ENCODE measurements around the gene NAP1L3. TPM values are rescaled to one million over a fixed set of nuclear protein-coding genes. Genes with fewer than 3 reads are reported as not detected.

NAP1L3 gene
- total and polyA plus RNA-seq, 2 donors (not counting 1 experiment from before 2014, with no cell fraction given), result 0.10 to 0.17 TPM

DNA sequence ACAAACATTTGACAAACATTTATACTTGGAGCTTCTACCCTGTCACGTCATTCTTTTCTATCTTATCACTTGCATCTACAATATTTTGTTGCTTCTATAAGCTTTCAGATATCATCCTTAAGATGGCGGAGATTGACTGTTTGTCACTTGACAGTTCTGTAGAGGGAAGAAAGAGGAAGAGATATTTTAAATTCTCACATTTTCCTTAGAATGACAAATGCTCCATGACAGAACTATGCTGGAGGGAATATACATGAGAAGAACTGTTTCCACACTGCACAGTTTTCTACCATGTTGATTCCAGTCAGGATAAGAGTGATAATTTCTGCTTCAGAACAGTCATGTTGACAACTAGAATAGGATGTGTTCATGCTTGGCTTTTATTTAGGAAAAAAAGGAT is 30.3 kb upstream of the NAP1L3 start:
- no peaks in the 10 kb centered on the region for H3K4me1 ChIP-seq (ENCODE audit: control insufficient read depth in 2 of 2, insufficient read depth in 2 of 2, low read length in 2 of 2)
- no peak overlapping the region for H2AFZ ChIP-seq (ENCODE audit: insufficient read depth, low read depth, low read length, poor library complexity, severe bottlenecking)
- CTCF ChIA-PET, result no interaction called here
- Mint-ChIP-seq H3K4me1 (no peaks in the 10 kb centered on the region), H3K9me3 (ENCODE audit: insufficient read depth) (no peaks in the 10 kb centered on the region), H3K27ac (no peak overlapping the region), H3K4me3 (no peak overlapping the region), H3K27me3 (no peaks in the 10 kb centered on the region)
- no peaks in the 10 kb centered on the region for H3K9me3 ChIP-seq (ENCODE audit: control extremely low read depth in 1 of 3, control insufficient read depth in 2 of 3, insufficient read depth in 1 of 3, low read length in 2 of 3)
- H3K27ac ChIP-seq (ENCODE audit: low read length in 2 of 2), result no peak overlapping the region
- POLR2A ChIA-PET, result no interaction called here
- DNase-seq, result no peak
- no peaks in the 10 kb centered on the region for H4K20me1 ChIP-seq (ENCODE audit: control insufficient read depth, insufficient read depth, low read length, poor library complexity, severe bottlenecking)
- no CpG with 5 or more reads among the region's 2 CpGs for WGBS (ENCODE audit: insufficient coverage)
- no peak overlapping the region for H3K4me3 ChIP-seq (ENCODE audit: control extremely low read depth in 1 of 5, extremely low read depth in 1 of 5, insufficient read depth in 1 of 5, low read depth in 2 of 5, low read length in 4 of 5)
- no peaks in the 10 kb centered on the region for H3K79me2 ChIP-seq (ENCODE audit: control insufficient read depth, insufficient read depth, low read length)
- H3K36me3 ChIP-seq (replicated peaks in 1 of 2; ENCODE audit: control extremely low read depth in 1 of 2, control insufficient read depth in 1 of 2, extremely low read depth in 1 of 2, insufficient read depth in 2 of 2, low read length in 1 of 2), result no peaks in the 10 kb centered on the region
- no peaks in the 10 kb centered on the region for H3K27me3 ChIP-seq (replicated peaks in 1 of 4; ENCODE audit: control extremely low read depth in 1 of 4, control insufficient read depth in 3 of 4, insufficient read depth in 4 of 4, low read length in 3 of 4)
- H3K4me2 ChIP-seq (replicated peaks; ENCODE audit: low read depth, low read length, poor library complexity, severe bottlenecking), result no peak overlapping the region
- ATAC-seq (ENCODE audit: low read depth), result no peak
- intact Hi-C loops (cut with micrococcal nuclease), result no loop called here
- no peak overlapping the region for H3K9ac ChIP-seq (ENCODE audit: low read length)
- no peak for TF ChIP-seq EZH2 (IDR thresholded peaks at IDR 0.05; ENCODE audit: borderline replicate concordance, insufficient read depth, low read depth, low read length, poor library complexity, severe bottlenecking)
- TF ChIP-seq, protein P1, sequence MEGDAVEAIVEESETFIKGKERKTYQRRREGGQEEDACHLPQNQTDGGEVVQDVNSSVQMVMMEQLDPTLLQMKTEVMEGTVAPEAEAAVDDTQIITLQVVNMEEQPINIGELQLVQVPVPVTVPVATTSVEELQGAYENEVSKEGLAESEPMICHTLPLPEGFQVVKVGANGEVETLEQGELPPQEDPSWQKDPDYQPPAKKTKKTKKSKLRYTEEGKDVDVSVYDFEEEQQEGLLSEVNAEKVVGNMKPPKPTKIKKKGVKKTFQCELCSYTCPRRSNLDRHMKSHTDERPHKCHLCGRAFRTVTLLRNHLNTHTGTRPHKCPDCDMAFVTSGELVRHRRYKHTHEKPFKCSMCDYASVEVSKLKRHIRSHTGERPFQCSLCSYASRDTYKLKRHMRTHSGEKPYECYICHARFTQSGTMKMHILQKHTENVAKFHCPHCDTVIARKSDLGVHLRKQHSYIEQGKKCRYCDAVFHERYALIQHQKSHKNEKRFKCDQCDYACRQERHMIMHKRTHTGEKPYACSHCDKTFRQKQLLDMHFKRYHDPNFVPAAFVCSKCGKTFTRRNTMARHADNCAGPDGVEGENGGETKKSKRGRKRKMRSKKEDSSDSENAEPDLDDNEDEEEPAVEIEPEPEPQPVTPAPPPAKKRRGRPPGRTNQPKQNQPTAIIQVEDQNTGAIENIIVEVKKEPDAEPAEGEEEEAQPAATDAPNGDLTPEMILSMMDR (IDR thresholded peaks at IDR 0.05), result no peak

DNA sequence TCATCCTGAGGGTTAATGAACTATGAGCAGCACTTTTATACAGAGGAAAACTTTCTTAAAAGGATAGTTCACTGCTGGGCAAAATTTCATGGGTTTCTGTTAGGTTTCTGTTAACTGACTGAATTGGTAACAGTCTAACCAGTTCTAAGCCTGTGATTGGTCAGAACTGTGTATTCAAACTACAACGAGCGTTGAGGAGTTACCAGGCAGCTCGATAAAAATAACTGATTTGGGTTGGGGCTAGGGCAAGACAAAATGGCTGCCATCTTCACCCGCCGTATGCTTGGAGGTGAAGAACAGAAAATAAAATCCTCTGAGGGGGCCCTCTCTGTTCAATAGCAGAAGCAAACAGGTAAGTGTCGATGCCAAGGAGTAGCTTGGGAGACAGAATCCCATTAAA is 22.6 kb upstream of the NAP1L3 start:
- H3K27ac ChIP-seq (ENCODE audit: low read length in 2 of 2), result no peak overlapping the region
- no peaks in the 10 kb centered on the region for H3K4me1 ChIP-seq (ENCODE audit: control insufficient read depth in 2 of 2, insufficient read depth in 2 of 2, low read length in 2 of 2)
- ChIA-PET POLR2A (no interaction called here), CTCF (no interaction called here)
- H3K9ac ChIP-seq (ENCODE audit: low read length), result no peak overlapping the region
- no peak for TF ChIP-seq EZH2 (IDR thresholded peaks at IDR 0.05; ENCODE audit: borderline replicate concordance, insufficient read depth, low read depth, low read length, poor library complexity, severe bottlenecking)
- TF ChIP-seq, protein P1 (IDR thresholded peaks at IDR 0.05), result no peak
- H3K27me3 ChIP-seq (replicated peaks in 1 of 4; ENCODE audit: control extremely low read depth in 1 of 4, control insufficient read depth in 3 of 4, insufficient read depth in 4 of 4, low read length in 3 of 4), result no peaks in the 10 kb centered on the region
- intact Hi-C loops (cut with micrococcal nuclease), result no loop called here
- H3K4me2 ChIP-seq (replicated peaks; ENCODE audit: low read depth, low read length, poor library complexity, severe bottlenecking), result no peak overlapping the region
- no peaks in the 10 kb centered on the region for H3K79me2 ChIP-seq (ENCODE audit: control insufficient read depth, insufficient read depth, low read length)
- DNase-seq (no peak), ATAC-seq (ENCODE audit: low read depth) (no peak)
- H2AFZ ChIP-seq (ENCODE audit: insufficient read depth, low read depth, low read length, poor library complexity, severe bottlenecking), result no peak overlapping the region
- no peak overlapping the region for H3K4me3 Mint-ChIP-seq
- H3K4me1 Mint-ChIP-seq, result no peaks in the 10 kb centered on the region
- H3K9me3 Mint-ChIP-seq (ENCODE audit: insufficient read depth), result no peaks in the 10 kb centered on the region
- no peaks in the 10 kb centered on the region for H3K36me3 ChIP-seq (replicated peaks in 1 of 2; ENCODE audit: control extremely low read depth in 1 of 2, control insufficient read depth in 1 of 2, extremely low read depth in 1 of 2, insufficient read depth in 2 of 2, low read length in 1 of 2)
- H3K4me3 ChIP-seq (ENCODE audit: control extremely low read depth in 1 of 5, extremely low read depth in 1 of 5, insufficient read depth in 1 of 5, low read depth in 2 of 5, low read length in 4 of 5), result no peak overlapping the region
- H4K20me1 ChIP-seq (ENCODE audit: control insufficient read depth, insufficient read depth, low read length, poor library complexity, severe bottlenecking), result no peaks in the 10 kb centered on the region
- WGBS (ENCODE audit: insufficient coverage), result 100% methylated on average over 5 of the region's 6 CpGs
- H3K27ac Mint-ChIP-seq, result no peak overlapping the region
- H3K9me3 ChIP-seq (ENCODE audit: control extremely low read depth in 1 of 3, control insufficient read depth in 2 of 3, insufficient read depth in 1 of 3, low read length in 2 of 3), result no peaks in the 10 kb centered on the region
- no peaks in the 10 kb centered on the region for H3K27me3 Mint-ChIP-seq
